ENCODE data around the gene NLGN4Y.

Gene NLGN4Y

DNA sequence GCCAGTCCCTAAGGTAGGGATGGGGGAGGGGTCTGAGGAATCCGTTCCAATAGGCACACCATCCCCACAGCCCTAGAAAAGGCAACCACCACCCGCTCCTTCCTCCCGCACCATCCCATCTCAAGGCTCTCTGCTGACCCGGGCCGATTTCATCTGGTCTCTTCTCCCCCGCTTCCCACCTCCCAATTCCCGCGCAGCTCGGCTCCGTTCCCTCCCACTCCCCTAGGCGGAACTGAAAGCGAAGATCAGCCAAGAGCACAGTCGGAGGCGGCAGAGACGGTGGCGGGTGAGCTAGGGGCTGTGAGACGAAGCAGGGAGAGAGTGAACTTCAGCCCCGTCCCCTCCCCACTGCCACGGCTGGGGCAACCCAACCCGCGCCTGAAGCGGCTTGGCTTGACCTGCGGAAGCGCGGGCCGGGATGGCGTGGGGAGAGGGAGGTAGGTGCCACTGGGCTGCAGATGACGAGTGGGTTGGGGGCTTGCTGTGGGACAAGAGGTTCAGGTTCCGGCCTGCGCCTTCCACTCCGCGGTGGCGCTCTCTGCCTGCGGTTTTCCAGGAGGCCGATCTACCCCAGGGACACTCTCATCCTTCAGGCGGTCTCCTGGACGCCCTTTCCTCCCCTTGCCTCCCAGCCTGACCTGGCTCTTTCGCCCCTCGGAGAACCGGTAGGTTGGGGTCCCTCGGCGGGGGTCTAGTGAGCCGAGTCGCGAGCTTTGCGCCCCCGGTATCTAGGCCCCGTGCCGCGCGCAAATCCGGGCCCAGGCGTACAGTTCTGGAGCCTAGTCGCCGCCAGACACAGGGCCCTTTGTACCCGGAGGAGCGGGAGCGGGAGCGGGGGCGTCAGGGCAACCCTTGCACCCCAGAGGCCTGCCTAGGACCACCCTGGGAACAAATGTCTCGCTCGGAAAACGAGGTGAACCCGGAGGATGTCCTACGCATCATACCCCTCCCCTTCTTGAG lies at the start of gene NLGN4Y:
NLGN4Y (plus strand) TSS at position 258 of the 960 bp plus-strand sequence. CDS start 97,591 bp downstream, outside the sequence.
- DNase-seq (ENCODE audit: low read depth): peak; percentile 42

DNA sequence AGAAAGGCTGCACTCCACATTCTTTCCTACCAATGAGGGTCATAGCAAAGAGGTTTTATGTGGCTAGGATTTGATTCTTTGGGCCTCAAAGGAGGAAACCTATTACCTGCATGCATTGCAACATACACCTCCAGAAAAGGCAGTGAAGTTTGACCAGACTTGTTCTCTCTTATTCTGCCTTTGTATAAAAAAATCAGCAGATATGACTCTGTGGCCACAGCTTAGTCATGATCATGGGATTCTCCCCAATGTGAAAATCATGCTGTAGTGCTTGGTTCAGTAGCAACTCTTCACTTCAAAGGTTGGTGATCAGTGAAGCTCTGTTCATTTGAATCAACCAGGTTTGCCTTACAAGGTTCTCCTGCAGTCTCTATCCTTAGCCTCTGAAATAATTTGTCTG lies 38.4 kb upstream of the NLGN4Y start:
- no peak for DNase-seq (ENCODE audit: low read depth)

DNA sequence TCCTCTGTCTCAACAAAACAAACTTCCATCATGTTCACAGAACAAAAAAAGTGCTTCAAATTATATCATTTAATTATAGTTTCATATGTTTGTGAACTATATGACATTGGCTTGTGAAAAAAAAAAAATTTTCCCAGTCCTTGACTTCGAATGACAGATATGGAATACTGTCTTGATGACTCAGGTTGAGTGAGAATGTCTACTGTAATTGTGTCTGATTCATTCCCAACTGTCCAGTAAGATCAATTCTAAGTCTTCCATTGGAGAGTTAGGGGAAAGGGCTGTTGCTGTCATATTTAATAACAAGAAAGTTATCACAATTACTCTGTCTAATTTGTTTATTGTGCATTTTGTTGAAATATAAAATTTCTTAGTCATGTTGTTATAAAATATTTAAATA lies 34.1 kb upstream of the NLGN4Y start:
- no peak for DNase-seq (ENCODE audit: low read depth)

DNA sequence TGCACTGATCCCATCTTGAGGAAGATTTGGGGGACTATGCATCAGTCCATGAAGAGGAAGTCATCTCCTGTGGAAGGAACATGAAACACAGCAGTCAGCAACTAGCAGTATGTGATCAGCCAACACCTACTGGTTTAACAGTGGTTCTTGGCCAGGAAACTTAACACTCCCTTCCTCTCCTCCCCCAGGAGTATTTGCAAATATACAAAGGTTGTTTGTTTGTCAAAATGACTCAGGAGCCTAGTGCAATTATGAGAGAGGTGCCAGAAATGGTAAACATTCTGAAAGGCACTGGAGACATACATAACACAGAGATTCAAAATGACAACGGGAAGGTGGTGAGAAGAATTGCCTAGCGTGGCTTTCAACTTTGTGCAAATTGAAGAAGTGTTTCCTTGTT lies 26.3 kb upstream of the NLGN4Y start:
- DNase-seq (ENCODE audit: low read depth): no peak

DNA sequence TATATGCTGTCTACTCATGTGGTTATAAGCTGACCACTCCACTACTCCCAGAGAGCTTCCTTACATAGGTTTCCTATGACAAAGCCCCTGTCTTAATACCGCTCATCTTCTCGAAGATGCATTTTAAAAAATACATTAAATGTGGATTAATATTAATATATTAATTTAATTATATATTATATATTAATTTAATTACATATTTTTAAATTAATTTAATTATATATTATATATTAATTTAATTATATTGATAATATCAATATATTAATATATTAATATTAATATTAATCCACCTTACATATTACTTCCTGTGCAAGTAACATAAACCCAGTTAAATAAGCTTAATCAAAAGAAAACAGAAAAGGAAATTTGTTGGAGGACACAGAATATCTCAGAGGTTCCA lies 19.7 kb upstream of the NLGN4Y start:
- DNase-seq (ENCODE audit: low read depth): no peak

DNA sequence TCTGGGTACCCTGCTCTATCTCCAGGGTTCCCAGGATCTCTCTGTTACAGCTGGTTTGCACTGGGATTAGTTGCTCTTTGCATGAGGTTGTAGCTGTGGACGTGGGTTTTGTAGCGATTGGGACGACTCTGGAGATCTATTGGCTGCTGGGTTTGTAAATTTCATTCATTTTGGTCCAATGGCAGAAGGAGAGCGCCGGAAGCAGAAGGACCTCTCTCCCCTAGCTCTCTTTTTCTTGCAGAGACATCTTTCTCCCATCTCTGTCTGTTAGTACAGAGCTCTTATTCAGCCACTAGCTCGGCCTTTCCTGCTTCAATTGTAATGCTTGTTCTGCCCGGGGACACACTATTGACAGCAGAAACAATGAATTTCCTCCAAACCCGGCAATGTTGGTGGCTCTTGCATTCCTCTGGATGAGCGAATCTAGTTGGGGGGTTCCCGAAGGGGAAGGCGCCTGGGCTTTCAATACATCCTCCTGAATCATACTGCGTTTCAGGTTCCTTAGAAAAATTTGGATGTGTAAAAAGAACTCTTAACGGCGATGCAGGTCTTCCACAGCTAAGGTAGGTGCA lies 1.9 kb upstream of the NLGN4Y start:
- DNase-seq (ENCODE audit: low read depth): peak; percentile 58

DNA sequence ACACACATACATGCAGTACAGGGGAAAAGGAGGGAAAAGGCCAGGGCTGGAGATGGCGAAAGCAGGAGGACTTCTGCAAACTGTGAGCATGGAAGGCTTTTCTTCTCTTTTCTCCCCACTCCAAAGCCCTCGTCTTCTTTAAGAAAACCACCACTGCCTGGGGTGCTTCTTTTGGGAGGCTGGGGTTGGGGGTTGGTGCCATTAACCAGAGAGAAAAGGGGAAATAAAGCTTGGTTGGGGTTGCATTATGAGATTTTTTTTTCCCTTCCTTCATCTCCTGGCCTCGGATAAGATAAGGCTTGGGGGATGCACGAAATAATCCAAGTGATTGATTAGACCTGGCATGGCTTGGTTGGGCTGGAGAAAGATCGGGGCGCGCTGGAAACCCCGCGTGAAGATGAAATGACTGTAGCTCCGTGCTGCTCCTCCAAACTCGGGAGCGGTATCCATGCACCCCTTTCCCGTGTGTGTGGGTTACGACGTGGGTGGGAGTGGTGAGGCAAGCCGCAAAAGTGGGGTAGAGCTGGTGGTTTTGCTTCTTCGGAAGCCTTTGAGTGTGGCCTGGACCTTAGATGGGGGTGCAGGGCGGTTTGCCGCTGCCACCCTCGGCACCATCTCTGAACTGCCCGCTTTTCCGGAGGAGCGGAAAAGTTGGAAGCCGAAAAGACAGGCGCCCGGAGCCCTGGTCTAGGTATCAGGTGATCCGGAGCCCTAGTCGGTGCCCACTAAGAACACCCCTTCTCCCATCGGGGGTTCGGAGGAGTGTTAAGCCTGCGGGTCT lies 648 bp upstream of the NLGN4Y start:
- DNase-seq (ENCODE audit: low read depth): peak; percentile 10

DNA sequence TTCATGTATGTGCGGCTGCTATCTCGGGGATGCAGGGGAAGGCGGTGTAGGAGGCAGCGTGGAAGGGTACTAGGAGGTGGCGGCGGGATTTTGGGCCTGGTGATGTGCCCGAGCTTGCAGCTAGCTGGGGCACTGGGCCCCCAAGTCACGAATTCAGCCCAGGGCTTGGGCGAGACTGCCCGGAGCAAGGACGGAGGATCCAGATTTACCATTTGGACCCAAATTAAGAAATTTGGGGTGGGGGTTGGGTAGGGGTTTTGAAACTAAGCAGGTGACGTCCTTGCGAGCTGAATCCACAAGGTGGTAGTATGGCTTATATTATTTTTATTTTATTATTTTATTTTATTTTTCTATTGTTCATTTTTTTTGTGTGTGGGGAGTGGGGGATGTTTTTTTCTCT lies 986 bp downstream of the NLGN4Y start:
- DNase-seq (ENCODE audit: low read depth): peak; percentile 24

DNA sequence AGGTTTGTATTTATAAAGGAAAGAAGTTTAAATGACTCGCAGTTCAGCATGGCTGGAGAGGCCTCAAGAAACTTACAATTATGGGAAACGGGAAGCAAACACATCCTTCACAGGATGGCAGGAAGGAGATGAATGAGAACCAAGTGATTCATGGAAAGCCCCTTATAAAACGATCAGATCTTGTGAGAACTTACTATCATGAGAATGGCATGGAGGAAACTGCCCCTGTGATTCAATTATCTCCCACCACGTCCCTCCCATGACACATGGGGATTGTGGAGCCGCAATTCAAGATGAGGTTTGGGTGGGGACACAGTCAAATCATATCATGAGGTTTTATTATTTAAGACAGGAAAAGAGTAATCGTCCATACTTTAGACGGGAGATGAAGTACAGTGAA lies 4.0 kb downstream of the NLGN4Y start:
- DNase-seq (ENCODE audit: low read depth): peak; percentile 12

DNA sequence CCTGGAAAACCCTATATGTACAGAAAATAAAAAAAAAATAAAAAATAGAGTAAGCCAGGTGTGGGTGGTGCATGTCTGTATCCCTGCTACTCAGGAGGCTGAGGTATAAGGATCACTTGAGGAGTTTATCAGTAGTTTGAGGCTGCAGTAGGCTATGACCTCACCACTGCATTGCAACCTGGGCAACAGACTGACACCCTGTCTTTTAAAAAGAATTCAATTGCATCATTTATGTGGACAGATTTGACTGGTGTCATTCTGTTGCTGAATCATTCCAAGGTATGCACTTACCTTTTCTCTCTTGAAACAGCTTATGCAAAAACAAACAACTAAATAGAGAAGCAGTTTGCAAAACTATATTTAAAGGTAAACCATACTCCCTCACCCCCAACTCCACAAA lies 12.4 kb downstream of the NLGN4Y start:
- DNase-seq (ENCODE audit: low read depth): no peak

DNA sequence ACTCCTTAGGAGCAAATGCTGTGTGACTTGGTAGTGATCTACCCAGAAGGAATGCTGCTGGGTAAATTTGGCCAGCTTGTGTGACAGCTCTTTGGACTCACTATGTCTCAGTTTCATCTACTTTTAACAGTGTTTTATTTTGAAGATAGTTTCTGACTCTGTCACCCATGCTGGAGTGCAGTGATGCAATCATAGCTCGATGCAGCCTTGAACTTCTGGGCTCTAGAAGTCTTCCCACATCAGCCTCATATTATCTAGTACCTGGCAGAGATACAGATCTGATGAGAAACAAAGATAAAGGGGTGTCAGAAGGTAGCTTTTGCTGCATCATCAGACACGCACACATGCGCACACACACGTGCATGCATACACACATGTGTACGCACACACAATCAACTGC lies 19.2 kb downstream of the NLGN4Y start:
- peak; percentile 32 for DNase-seq (ENCODE audit: low read depth)

DNA sequence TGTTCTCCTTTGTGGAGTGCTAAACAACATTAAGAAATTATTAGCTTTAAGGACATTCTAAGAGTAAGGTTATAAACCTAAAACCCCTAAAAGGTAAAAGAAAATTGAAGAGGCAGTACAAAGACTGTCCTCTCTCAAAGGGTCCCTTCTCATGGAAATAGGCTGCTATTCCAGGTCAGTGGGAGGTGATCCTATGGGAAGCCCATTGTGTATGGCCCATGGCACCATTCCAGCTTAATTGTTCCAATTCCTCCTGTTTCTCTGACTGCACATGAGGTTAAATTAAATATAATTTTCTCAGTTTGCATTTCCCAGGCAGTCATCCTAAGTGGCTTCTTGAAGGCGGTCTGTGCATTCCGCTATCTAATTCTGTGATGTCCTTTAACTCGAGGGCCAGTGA lies 57.0 kb downstream of the NLGN4Y start:
- DNase-seq (ENCODE audit: low read depth): no peak

DNA sequence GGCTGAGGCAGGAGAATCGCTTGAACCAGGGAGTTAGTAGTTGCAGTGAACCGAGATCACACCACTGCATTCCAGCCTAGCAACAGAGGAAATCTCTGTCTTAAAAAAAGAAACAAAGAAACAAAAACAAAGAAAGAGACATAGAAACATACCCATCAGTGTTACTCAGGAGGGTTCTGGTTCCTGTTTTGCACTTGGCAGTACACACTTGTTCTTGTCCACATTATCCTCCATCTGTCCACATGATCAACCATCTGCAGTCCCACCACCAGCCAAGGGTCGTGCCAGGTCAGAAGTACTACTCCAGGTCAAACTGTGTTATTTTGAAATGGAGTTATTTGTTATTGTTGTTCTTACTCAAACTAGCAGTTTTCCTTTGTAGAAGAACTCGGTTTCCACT lies 62.4 kb downstream of the NLGN4Y start:
- peak; percentile 7 for DNase-seq (ENCODE audit: low read depth)

DNA sequence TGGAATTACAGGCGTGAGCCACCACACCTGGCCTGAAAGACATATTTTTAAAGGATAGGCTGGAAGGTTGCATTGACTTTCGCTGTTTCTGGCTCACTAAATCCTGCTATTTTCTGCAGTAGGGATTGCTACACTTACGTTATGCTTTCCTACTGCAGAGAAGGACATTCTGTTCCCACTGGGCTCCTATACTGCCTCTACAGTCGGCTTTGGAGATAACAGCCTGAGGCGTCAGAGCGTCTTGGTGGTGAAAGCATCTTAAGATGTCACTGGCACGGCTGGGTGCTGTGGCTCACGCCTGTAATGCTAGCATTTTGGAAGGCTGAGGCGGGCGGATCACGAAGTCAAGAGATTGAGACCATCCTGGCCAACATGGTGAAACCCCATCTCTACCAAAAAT lies 77.0 kb downstream of the NLGN4Y start:
- no peak for DNase-seq (ENCODE audit: low read depth)

DNA sequence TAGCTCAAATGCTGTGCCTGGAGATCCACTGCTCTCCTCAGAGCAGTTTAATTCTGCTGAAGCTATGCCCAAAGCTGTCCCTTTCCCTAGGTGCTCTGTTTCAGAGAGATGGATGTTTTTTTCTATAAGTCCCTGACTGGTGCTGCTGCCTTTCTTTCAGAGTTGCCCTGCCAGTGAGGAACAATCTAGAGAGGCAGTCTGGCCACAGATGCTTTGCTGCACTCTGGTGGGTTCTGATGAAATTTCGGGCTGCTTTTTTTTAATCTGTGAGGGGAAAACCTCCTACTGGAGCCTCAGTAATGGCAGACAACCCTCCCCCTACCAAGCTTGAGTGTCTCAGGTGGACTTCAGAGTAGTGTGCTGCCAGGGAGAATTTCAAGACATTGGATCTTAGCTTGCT lies 93.3 kb downstream of the NLGN4Y start:
- DNase-seq (ENCODE audit: low read depth): no peak

DNA sequence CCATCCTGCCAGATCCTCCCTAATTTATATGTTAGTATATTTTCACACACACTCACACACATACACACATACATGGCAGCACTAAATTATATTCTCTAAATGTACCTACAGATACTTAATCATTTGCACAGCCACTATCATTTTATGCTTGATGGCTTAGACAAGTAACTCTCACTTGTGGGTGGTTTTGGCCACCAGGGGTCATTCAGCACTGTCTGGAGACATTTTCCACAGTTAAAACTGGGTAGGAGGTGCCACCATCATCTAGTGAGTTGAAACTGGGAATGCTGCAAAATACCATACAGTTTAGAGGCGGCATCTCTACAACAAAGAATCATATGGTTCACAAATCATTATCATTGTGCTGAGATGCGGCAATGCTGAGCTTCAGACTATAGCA lies 94.2 kb downstream of the NLGN4Y start:
- DNase-seq (ENCODE audit: low read depth): peak; percentile 26

DNA sequence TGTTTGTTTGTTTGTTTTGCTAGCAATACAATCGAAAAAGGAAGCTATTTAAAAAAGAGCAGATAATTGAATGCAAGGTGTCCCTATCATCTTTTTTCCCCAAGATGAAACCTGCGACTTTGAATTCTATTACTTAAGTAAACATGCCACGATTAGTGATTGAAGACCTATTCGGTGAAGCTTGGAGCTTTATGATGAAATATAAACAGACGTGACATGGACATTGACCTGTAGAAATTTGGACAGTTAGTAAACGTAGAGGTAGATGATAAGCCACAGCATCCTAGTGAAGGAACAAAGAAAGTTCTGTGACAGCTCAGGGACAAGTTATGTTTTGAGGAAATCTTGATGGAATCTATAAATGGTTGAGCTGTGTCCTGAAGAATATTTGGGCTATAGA lies 103.9 kb downstream of the NLGN4Y start:
- DNase-seq (ENCODE audit: low read depth): no peak

DNA sequence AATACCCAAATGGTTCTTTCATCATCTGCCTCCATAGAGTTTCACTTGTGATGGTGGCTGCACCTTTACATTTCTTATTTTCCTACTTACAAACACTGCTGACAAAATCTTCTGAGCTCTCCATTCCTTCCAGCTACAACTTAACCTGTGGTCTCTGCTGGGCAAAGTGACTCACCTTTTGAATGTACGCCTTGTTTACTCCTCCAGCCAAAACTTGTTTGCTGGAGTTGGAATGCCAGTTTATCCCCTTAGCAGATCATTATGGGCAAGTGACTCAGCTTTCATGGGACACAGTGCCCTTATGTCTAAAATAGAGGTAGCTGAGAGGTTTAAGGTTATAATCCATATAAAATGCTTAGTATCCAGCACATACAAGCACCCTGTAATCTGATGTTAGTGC lies 107.3 kb downstream of the NLGN4Y start:
- peak; percentile 13 for DNase-seq (ENCODE audit: low read depth)

DNA sequence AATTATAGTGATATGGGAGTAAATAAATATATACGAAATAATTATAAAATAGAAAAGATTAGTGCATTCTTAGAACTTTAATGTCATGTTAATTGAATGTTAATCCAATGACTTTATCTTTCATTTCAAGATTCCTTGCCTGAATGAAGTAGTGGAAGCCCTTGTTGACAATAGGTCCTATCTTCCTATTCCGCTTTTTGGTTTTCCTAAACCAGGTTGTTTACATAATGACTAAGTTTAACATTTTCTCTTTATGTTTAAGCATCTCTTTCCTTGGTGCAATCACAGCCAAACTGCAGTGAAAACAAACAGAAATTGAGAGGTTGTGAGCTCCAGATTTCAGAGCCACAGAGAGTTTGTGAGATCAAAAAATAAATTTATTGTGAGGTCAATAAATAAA lies 109.4 kb downstream of the NLGN4Y start:
- DNase-seq (ENCODE audit: low read depth): no peak

DNA sequence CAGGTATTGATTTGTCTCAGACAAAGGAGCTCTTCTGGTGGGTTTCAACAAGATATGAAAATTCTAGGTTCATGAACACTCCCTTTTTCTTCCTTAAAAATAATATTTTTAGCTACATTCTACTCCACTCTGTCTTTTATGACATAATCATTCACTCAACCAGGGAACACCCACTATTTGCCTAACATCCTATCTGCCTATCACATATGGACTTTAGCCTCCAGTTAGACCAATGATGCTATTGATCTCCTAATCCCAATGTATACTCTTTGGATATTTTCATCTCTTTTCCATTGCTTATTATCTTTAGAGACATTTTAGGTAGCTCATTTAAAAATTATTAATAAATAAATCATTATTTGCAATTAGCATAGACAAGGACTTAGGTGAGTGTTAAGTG lies 110.6 kb downstream of the NLGN4Y start:
- no peak for DNase-seq (ENCODE audit: low read depth)

DNA sequence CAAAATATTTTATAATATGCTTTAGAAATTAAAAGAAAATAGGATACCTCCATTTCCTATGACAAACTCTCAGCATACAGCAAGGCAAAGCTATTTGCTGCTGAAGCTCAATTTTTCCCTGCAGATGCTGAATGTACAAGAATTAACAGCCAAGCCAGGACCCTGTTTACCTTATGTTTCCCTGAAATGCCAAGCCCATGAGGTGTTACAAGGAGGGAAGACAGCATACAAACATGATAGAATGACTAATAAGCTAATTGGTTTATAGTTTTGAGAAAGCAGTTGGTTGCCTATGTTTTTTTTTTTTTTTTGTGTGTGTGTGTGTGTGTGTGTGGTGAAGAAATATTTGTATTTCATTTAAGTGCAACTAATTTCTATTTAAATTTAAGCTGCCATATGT lies 113.2 kb downstream of the NLGN4Y start:
- peak; percentile 12 for DNase-seq (ENCODE audit: low read depth)

DNA sequence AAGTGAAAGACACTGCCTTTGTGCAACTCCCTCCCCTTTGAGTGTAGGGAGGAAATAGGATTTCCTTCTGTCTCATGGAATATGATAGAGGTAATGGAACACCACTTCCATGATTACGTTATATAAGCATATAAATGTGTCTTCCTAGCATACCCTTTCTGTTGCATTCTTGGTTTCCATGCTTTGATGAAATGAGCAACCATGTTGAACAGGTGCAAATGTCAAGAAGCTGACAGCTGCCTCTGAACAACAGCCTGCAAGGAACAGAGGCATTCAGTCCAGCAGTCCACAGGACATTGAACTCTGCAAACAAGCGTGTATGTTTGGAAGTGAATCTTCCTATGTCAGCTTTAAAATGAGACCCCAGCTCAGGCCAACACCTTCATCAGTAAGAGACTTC lies 117.5 kb downstream of the NLGN4Y start:
- no peak for DNase-seq (ENCODE audit: low read depth)
